Glomerular endothelial cell (primary cell): ENCODE results near the gene RNF213. TPM values are rescaled to one million over a fixed set of nuclear protein-coding genes. Genes with fewer than 3 reads are reported as not detected.
A peak's percentile ranks its signal among the peaks of the same experiment; 100 is the strongest.
"Not testable (repeated sequence)": the region's sequence is repeated elsewhere in the genome, so short reads cannot be mapped to it uniquely, and the experiment has no call there.

ENCODE experiments used
- DNase-seq: peaks from one replicate; pipeline ENCODE4 v3.0.0-alpha.2; 2011; ENCODE audit warnings: low read depth, low spot score; ENCODE audit errors: extremely low read depth
- total RNA-seq: library from RNA; depleted of rRNA; stranded (reverse); fragments of >200 nt; gene quantifications from 2 replicates; pipeline ENCODE4 v1.2.3, GENCODE V29; 2015

Gene RNF213
- total RNA-seq, 1 donor from 2014 or later, result 209 TPM

DNA sequence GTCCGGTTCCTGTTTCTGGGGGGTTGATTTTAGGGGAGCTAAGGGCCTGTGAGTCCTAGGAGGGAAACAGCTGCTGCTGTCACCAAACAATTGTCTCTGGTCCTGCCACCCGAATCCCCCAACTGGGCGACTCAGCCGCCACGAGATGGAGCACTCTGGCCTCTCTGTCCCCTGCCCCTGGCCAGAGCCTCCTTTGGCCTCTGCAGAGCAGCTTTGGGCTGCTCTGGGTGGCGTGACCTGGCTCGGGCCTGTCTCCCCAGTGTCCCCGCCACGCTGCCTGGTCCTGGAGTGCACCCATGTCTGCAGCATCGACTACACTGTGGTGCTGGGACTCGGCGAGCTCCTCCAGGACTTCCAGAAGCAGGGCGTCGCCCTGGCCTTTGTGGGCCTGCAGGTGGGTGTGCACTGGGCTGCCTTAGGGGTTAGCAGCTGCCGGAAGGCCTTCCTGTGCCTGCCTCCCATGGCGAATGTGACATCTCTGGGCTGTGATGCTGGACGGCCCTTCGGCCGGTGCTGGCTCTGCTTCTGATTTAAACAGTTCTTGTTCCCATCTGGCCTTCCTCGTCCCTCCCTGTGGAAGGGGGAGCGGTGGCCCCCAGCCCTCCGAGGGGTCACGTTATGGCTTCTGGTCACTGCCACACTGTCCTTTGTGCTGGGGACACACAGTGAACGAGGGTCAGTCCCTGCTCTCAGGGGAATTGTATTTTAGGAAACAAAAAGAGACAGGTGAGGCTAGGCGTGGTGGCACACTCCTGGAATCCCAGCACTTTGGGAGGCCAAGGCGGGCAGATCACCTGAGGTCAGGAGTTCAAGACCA lies 11.6 kb upstream of the RNF213 start:
- DNase-seq, result no peak

DNA sequence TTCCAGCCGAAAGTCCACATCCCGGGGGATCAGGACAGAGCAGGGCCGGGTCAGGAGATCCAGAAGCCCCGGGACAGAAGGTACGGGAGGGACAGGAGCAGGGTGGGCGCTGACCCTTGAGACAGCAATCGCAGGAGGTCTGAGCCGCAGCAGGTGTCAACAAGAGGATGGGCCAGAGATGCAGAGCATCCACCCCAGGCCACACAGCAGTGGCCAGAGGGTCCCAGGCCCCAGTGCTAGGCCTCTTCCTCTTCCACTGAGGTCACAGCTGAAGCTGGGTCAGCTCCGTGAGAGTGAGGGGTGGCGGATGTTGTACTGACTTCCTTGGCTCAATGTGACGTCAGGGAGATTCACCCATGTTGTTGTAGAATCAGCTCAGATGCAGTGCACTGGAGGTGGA lies 8.7 kb upstream of the RNF213 start:
- DNase-seq, result no peak

DNA sequence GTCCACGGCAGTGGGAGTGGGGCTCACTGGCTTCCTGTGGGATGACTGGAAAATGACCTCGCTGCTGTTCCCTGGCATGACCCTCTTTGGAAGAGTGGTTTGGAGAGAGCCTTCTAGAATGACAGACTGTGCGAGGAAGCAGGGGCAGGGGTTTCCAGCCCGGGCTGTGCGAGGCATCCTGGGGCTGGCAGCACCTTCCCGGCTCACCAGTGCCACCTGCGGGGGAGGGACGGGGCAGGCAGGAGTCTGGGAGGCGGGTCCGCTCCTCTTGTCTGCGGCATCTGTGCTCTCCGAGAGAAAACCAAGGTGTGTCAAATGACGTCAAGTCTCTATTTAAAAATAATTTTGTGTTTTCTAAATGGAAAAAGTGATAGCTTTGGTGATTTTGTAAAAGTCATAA lies 7.8 kb upstream of the RNF213 start:
- no peak for DNase-seq

DNA sequence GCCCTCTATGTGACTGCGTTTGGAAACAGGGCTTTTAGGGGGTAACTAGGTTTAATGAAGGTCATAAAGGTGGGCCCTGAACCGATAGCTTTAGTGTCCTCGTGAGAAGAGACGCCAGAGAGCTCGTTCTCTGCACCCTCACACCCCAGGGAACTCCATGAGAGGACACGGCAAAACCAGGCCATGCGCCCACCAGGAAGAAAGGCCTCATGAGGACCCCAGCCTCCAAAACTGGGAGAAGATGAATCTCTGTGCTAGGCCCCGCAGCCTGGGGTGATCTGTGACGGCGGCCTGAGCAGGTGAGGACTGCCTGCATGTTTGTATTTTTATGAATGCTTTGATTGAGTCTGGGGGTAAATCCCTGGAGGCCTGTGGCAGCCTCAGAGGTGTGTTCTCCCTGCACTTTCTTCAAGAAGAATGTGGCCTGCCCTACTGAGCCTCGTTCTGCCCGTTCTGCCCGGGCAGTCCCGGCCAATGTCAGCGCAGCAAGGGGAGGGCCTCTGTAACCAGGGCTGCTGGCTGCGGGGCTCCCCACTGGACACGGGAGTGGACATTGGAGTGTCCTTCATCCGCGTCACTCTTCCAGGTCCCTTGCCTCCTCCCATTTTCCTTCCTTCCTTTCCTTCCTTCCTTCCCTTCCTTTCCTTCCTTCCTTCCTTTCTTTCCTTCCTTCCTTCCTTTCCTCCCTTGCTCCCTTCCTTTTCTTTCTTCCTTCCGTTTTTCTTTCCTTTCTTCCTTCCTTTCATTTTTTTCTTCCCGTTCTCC lies 6.8 kb upstream of the RNF213 start:
- no peak for DNase-seq

DNA sequence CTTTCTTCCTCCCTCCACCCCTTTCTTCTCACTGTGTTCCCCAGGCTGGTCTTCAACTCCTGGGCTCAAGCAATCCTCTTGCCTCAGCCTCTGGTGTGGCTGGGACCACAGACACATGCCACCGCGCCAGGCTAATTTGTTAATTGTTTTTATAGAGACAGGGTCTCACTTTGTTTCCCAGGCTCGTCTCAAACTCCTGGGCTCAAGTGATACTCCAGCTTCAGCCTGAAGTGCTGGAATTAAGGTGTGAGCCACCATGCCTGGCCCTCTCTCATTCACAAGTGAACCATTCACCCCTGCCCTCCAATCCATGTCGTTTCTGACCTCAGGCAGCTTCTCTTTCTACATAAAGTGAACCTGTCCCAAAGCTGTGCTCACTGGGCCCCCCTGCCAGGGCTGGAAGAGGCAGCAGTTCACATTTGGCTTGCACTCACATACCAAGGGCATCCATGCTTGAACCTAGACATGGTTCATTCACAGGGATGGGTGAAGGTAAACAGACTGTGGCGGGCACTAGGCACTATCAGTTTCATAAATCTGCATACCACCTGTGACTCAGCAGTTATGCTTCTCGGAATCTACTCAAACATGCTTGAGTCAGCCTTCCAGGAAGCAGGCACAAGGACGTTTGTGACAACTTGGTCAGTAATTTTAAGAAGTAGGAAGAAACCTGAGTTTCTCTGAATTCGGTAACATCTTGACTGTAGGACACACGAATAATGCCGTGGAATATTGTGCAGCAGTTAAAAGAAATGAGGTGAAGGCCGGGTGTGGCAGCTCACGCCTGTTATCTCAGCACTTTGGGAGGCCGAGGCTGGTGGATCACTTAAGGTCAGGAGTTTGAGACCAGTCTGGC lies 6.0 kb upstream of the RNF213 start:
- DNase-seq, result peak; percentile 76

DNA sequence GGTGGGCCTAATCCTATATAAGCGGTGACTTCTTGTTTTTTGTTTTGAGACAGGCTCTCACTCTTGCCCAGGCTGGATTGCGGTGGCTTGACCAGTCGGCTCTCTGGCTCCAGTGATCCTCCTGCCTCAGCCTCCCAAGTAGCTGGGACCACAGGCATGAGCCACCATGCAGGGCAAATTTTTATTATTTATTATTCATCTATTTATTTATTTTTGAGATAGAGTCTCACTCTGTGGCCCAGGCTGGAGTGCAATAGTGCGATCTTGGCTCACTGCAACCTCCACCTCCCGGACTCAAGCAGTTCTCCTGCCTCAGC lies 4.7 kb upstream of the RNF213 start:
- no peak for DNase-seq

DNA sequence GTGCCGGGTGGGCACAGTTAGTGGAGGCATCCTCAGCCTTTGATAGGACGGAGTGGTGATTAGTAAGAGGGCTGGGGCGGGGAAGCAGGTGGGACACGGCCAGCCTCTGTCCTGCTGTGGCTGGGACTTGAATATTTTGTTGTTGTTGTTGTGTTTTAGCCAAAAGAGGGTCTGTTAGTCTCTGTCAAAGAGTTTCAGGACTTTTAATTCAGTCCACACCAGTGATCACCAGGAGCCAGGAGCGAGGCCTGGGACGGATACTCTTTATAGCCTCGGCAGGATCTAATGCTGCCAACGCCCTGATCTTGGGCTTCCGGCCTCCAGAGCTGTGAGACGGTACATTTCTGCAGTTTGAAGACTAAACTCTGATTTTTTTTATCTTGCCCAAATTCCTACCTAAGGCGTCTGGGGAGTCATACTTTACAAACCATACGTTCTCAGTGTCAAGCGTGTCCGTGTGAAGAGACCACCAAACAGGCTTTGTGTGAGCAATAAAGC lies 2.9 kb upstream of the RNF213 start:
- no peak for DNase-seq

DNA sequence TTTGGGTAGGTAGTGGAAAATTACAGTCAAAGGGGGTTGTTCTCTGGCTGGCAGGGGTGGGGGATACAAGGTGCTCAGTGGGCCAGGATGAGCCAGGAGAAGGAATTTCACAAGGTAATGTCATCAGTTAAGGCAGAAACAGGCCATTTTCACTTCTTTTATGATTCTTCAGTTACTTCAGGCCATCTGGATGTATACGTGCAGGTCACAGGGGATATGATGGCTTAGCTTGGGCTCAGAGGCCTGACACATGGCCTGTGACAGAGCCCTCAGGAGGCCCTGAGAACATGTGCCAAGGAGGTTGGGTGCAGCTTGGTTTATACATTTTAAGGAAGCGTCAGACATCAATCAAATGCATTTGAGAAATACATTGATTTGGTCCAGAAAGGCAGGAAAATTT lies 2.4 kb upstream of the RNF213 start:
- not testable (repeated sequence) for DNase-seq

DNA sequence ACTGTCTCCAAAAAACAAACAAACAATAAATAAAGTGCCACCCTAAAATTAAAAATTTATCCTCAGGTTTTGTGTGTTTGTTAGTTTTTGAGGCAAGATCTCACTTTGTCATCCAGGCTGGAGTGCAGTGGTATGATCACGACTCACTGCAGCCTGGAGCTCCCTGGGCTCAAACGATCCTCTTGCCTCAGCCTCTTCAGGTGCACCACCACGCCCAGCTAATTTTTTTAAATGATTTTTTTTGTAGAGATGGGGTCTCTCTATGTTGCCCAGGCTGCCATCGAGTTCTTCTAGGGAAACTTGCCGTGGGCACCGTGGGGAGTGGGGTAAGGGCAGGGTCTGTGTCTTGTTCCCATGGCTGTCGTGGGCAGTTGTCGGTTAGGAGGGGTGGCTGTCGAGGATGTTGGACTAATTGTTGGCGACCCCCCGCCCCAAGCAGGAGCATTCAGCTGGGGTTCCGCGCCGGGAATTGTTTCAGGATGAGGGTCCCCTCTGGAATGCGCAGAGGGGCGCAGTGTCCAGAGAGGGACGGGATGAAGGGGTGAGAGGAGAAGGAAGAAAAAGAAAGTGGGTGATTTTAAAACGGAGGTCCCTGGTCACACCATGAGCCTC lies 1.1 kb upstream of the RNF213 start:
- no peak for DNase-seq

DNA sequence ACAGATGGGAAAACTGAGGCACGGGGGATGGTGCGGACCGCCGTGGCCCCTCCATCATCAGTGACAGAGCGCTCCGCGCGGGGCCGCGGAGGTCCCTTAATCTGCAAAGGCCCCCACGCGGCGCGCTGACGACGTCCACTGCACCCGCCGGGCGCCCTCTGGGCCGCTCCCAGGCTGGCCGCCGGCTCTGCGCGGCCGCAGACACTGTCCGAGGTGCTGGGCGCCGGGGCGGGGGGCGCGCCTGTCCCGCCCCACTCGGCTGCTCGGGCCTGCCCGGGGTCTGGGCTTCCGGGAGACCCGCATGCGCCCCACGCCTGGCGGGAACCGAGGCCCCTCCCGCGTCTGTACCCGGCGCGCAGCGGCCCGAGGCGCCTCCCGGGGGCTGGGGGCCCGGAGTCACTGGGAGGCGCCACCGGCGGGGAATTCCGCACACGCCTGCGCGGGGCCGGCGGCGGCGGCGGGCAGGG lies 550 bp upstream of the RNF213 start:
- DNase-seq, result no peak

DNA sequence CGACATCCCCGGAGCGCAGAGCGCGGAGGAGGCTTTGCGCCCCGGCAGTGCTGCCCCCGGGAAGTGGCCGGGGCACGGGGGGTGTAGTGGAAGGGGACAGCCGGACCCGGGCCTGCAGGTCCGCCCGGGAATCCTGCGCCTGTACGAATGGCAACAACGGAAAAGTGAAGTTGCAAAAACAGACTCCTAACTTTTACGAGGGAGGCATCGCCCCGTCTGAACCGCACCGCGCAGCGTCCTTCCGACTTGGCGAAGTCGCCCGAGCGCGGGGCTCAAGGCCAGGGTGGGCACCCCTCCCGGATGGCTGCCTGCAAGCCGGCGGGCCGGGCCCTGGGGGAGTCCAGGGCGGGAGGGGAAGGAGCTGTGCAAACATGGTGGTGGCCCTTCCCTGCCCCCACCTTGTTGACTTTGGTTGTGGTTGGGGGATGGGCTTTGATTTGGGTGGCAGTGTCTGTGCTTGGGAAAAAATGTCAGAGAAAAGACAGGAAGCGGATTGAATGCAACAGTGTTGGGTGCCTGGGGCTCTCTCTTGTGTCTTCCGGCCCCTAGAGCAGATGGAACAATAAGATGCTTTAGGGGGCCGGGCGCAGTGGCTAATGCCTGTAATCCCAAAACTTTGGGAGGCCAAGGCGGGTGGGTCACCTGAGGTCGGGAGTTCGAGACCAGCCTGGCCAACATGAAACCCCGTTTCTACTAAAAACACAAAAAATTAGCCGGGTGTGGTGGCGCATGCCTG lies 675 bp downstream of the RNF213 start:
- DNase-seq, result no peak

DNA sequence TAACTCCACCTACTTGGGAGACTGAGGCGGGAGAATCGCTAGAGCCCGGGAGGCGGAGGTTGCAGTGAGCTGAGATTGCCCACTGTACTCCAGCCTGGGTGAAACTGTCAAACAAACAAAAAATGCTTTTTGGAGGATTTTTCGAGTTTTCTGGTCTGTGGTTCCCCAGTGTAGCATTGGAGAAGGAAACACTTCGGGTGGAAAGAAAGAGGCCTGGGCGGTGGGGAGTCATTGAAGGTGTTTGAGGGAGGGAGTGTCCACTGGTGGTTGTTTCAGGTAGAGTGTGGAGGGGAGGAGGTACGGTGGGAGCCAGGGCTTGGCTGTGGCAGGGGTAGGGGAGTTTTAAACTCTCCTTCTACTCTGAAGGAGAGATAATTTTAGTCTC lies 1.2 kb downstream of the RNF213 start:
- no peak for DNase-seq

DNA sequence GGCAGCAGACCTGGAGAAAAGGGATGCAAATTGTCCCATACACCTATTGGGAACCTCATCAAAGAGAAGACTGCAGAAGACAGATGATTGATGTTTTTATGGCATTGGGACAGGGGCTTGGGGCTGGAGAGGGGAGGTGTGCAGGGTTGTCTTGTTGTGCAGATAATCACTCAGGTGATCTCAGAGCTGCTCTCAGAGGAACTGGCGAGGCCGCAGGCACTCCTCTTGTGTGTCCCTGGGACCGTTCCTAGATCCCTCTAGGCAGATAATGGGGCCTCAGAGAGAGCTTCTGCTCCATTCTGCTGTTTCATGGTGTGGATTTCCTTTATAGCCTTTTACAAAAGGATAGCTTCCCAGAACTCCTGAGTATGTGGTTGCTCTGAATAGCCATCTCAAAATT lies 1.6 kb downstream of the RNF213 start:
- no peak for DNase-seq

DNA sequence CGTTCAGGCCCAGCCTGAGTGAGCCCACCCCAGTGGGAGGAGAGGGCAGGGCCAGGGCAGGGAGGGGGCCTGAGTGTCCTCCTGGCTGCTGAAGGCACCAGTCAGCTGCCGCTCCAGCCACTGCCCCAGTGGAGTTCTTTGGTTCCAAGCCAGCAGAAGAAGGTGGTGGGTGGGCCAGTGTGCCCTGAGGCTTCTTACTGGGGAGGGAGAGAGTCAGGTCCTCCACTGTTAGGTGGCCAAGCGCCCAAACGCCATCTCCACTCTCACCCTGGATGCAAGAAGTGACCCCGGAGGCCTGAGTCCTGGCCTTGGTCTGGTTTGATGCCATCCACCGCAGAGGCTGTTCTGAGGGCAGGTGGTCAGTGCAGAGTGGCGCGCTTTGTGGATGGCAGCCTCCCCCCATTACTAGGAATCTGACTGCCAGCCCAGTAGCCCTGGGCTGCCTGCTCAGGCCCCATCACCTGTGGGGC lies 2.2 kb downstream of the RNF213 start:
- no peak for DNase-seq

DNA sequence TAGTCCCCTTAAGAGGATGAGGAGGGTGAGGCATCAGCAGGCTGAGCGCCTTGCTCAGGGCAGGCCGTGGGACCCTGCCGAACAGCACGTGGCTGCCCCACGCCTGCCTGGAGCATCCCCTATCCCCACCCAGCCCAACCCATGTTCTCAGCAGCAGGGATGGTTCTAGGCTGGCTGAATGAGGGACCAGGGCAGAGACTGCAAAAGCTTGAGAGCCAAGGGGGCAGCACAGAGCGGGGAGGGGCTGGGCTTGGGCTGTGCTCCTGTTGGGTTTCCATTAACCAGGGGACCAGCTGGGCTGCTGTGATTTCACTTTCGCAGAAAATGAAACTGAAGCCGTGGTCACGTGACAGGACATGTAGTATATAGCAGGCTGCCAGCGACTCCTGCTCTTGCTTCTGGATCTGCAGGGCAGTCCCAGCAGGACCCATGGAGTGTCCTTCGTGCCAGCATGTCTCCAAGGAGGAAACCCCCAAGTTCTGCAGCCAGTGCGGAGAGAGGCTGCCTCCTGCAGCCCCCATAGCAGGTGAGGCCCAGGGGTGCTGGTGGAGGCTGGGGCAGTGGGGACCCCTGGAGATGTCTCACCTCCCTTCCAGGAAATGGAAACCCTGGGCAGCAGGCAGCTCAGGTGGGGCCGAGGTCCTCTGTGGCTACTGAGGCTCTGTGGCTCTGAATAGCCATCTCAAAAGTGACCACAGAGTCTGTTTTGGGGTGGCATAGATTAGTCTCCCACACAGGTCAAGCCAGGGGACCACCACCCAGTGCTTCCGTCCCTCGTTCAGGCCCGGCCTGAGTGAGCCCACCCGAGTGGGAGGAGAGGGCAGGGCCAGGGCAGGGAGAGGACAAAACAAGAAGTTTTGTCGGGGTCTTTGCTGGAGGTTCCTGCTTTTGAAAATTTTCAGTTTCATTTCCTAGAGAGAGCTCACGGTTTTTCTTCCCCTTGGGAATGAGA lies 2.9 kb downstream of the RNF213 start:
- DNase-seq, result peak; percentile 60

DNA sequence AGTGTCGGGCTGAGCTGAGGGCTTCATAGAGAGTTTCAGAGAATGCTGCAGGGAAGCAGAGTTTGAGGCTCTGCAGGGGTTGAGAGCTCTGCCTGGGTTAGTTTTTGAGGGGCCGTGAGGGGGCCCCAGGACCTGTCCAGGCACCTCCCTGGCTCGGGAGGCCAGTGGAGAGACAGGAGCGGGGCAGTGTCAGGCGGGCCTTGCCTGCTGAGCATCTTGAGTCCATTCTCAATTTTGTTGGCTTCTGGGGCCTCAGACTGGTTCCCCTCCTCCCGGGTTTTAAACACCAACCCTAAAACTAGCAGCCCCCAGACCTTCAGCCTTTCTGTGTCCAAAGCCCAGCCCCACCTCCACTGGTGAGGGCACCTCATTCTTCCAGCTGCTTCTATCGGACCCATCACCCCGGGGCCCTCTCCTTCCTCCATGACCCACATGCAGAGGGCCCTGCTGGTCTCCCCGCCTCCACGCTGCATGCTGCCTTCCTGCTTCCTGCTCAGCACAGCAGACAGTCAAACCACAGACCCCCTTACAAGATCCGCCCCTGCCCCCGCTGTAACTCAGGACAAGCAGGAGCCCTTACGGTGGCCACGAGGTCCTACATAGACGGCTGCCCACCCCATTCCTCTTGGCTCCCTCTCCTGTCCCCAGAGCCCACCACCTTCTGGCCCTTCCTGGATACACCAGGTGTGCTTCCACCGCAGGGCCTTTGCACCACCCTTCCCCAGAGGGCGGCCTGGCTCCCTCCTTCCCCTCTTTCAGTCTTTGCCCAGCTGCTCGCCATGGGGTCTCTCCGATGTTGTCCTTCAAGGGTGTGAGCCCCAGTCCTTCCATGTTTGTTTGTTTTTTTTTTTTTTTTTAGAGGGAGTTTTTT lies 3.8 kb downstream of the RNF213 start:
- DNase-seq, result no peak

DNA sequence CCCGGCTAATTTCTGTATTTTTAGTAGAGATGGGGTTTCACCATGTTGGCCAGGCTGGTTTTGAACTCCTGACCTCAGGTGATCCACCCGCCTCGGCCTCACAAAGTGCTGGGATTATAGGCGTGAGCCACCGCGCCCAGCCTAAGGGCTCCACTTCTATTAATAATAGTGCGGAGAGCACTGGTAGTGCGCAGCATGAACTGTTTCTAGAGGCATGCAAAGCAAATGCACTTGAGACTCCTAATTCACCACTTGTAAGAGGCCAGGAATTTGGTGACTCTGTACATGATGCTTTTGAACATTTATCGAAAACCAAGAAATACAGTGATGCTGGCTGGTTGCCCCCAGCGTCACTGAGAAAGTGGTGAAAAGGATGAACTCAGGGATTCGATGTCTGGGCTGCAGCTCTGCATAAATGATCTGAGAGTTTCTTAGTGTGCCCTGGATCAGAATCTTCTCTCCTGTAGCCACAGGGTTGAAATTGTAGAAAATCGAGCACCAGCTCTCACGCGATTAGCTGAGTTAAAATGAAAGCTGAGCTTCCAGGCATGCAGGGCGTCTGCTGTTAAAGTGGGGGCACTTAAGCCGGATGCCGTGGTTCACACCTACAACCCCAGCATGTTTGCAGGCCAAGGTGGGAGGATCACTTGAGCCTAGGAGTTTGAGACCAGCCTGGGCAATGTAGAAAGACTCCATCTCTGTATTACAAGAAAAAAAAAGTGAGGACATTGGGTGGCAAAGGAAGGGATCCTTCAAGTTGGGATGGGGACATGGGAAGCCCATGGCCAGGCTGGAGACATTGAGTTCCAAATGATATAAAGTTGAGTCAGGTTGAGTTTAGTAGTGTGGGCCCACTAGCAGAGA lies 4.8 kb downstream of the RNF213 start:
- no peak for DNase-seq
